ENCODE measurements around the gene ALDH1B1. TPM values are rescaled to one million over a fixed set of nuclear protein-coding genes. Genes with fewer than 3 reads are reported as not detected.

Gene ALDH1B1
- total RNA-seq, 4 donors from 2014 or later: 130 to 432 (median 156) TPM

DNA sequence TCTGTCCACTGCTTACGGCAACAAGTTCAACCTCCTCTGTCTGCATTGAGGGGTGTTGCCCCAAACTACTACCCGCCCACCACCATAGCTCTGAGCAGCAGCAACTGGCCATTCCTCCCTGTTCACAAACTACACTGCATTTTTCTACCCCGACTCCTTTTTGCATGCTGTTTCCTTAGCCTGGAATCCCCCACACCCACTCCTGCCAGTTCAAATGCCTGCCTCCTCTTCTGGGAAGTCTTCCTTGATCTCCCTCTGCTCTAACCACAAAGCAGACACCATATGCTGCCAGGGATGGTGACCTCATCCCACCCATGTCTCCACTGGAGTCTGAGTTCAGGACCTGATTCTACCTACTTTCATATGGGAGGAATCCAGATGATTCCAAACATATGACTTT is 13.3 kb downstream of the ALDH1B1 start:
- no peak overlapping the region for H3K4me3 ChIP-seq
- TF ChIP-seq CTCF (IDR thresholded peaks at IDR 0.05) (no peak), POLR2AphosphoS5 (IDR thresholded peaks at IDR 0.05) (no peak), POLR2A (IDR thresholded peaks at IDR 0.05) (no peak), EP300 (IDR thresholded peaks at IDR 0.05) (no peak)
- peaks cover 0 to 2% (median 0%) of the 10 kb centered on the region in 3 donors for H3K4me1 ChIP-seq
- H3K36me3 ChIP-seq: no peaks in the 10 kb centered on the region
- ATAC-seq: no peak
- no peak overlapping the region for H3K27ac ChIP-seq
- no peaks in the 10 kb centered on the region for H3K9me3 ChIP-seq
- H3K27me3 ChIP-seq: no peaks in the 10 kb centered on the region
- 58 to 74% methylated on average over 2 to 3 of the region's 3 CpGs for WGBS, 2 donors (ENCODE audit: low coverage in 1 of 2)

DNA sequence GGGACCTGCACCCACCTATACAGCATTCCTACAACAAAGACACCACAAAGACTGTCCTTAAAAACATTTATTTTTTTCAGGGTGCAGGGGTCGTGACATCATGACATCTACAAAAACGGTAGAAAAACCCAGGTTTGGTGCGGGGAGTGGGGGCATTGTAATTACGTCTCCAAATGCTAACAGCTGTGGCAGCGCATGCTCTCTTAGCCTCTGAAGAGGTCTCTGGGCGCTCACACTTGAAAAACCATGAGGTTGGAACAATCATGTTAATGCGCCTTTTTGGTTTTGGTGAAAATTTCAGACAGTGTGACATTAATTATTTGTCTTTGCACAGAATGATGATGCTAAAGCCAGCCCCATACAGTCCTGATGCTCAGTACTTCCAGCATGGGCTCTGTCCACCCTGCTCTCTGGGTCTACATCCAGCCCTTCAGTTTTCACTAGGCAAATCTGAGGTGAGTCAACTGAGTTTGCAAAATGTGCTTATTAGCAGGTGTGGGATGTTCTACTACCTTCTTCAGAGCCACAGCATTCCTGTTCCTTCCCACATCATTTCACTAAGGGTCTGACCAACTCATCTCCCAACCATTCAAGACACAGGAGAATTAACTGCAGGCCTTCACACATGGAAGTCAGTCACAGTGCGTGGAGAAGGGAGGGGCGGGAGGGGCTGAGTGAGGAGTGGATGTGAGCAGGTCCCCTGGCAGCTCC is 14.1 kb downstream of the ALDH1B1 start:
- H3K4me3 ChIP-seq: no peak overlapping the region
- H3K27ac ChIP-seq: no peak overlapping the region
- no peaks in the 10 kb centered on the region for H3K36me3 ChIP-seq
- no peaks in the 10 kb centered on the region for H3K4me1 ChIP-seq
- no peaks in the 10 kb centered on the region for H3K27me3 ChIP-seq
- H3K9me3 ChIP-seq: no peaks in the 10 kb centered on the region
- TF ChIP-seq CTCF (IDR thresholded peaks at IDR 0.05) (no peak), EP300 (IDR thresholded peaks at IDR 0.05) (no peak), POLR2A (IDR thresholded peaks at IDR 0.05) (no peak), POLR2AphosphoS5 (IDR thresholded peaks at IDR 0.05) (no peak)
- no peak for ATAC-seq
- WGBS, 2 donors (ENCODE audit: low coverage in 1 of 2): 91 to 92% methylated on average over 7 to 9 of the region's 9 CpGs

GRCh38 chr9:38408719-38409118 is 16.2 kb downstream of the ALDH1B1 start:
- WGBS, 2 donors (ENCODE audit: low coverage in 1 of 2): 34% methylated on average over 4 of the region's 4 CpGs
- Histone ChIP-seq H3K36me3 (no peaks in the 10 kb centered on the region), H3K4me3 (no peak overlapping the region), H3K27ac (no peak overlapping the region), H3K4me1 (no peaks in the 10 kb centered on the region), H3K27me3 (peaks cover 6% of the 10 kb centered on the region), H3K9me3 (no peaks in the 10 kb centered on the region)
- TF ChIP-seq POLR2A (IDR thresholded peaks at IDR 0.05) (no peak), EP300 (IDR thresholded peaks at IDR 0.05) (no peak), CTCF (IDR thresholded peaks at IDR 0.05) (no peak), POLR2AphosphoS5 (IDR thresholded peaks at IDR 0.05) (no peak)
- ATAC-seq: no peak

GRCh38 chr9:38412751-38413150 is 20.2 kb downstream of the ALDH1B1 start:
- H3K4me1 ChIP-seq: no peaks in the 10 kb centered on the region
- H3K4me3 ChIP-seq: no peak overlapping the region
- no peak for ATAC-seq
- H3K27ac ChIP-seq: no peak overlapping the region
- no peaks in the 10 kb centered on the region for H3K36me3 ChIP-seq
- no peaks in the 10 kb centered on the region for H3K9me3 ChIP-seq
- TF ChIP-seq POLR2AphosphoS5 (IDR thresholded peaks at IDR 0.05) (no peak), CTCF (IDR thresholded peaks at IDR 0.05) (no peak), POLR2A (IDR thresholded peaks at IDR 0.05) (no peak), EP300 (IDR thresholded peaks at IDR 0.05) (no peak)
- 71% methylated on average over 4 of the region's 6 CpGs; no CpG with 5 or more reads in 1 of the 2 donors for WGBS, 2 donors (ENCODE audit: low coverage in 1 of 2)
- H3K27me3 ChIP-seq: peaks cover 17% of the 10 kb centered on the region

- Histone ChIP-seq H3K4me3 (no peak overlapping the region), H3K4me1 (no peaks in the 10 kb centered on the region), H3K36me3 (no peaks in the 10 kb centered on the region), H3K27ac (no peak overlapping the region), H3K9me3 (no peaks in the 10 kb centered on the region), H3K27me3 (peaks cover 17% of the 10 kb centered on the region)
- WGBS, 2 donors (ENCODE audit: low coverage in 1 of 2): 67 to 100% methylated on average over 1 to 6 of the region's 7 CpGs
- no peak for ATAC-seq
- no peak for TF ChIP-seq POLR2AphosphoS5 (IDR thresholded peaks at IDR 0.05)
- no peak for TF ChIP-seq EP300 (IDR thresholded peaks at IDR 0.05)
- no peak for TF ChIP-seq CTCF (IDR thresholded peaks at IDR 0.05)
- no peak for TF ChIP-seq POLR2A (IDR thresholded peaks at IDR 0.05)
Observed at GRCh38 chr9:38413283-38413682, 20.8 kb downstream of the ALDH1B1 start.
